B cell (primary cell): ENCODE results near the gene SESTD1.

Source experiments
- EZH2 ChIP-seq: IDR thresholded peaks from 2 replicates; pipeline ENCODE4 v1.6.1; 2012; ENCODE audit warnings: borderline replicate concordance, low read depth, mild to moderate bottlenecking, moderate library complexity, low read length; ENCODE audit not compliant: insufficient read depth, poor library complexity, severe bottlenecking
- TF ChIP-seq, protein P1 (sequence below): fragments of 200-600 bp; IDR thresholded peaks from one replicate; pipeline ENCODE4 v1.8.0; 2022; ENCODE audit warnings: antibody characterized with exemption, mild to moderate bottlenecking

GRCh38 chr2:179107737-179108136 is 156.9 kb downstream of the SESTD1 start:
- TF ChIP-seq, protein P1, sequence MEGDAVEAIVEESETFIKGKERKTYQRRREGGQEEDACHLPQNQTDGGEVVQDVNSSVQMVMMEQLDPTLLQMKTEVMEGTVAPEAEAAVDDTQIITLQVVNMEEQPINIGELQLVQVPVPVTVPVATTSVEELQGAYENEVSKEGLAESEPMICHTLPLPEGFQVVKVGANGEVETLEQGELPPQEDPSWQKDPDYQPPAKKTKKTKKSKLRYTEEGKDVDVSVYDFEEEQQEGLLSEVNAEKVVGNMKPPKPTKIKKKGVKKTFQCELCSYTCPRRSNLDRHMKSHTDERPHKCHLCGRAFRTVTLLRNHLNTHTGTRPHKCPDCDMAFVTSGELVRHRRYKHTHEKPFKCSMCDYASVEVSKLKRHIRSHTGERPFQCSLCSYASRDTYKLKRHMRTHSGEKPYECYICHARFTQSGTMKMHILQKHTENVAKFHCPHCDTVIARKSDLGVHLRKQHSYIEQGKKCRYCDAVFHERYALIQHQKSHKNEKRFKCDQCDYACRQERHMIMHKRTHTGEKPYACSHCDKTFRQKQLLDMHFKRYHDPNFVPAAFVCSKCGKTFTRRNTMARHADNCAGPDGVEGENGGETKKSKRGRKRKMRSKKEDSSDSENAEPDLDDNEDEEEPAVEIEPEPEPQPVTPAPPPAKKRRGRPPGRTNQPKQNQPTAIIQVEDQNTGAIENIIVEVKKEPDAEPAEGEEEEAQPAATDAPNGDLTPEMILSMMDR, result no peak
- TF ChIP-seq EZH2, result no peak
